IMR-90 (cell line): ENCODE results near the gene C1QTNF1. TPM values are rescaled to one million over a fixed set of nuclear protein-coding genes. Genes with fewer than 3 reads are reported as not detected.
A peak's percentile ranks its signal among the peaks of the same experiment; 100 is the strongest.

Experiments
- ATAC-seq: fragments of 200-7000 bp; cut with Tn5 transposase; 2 replicates; pipeline ENCODE4 v1.9.1; 2020; ENCODE audit warnings: low read depth, mild to moderate bottlenecking, moderate library complexity
- BruUV-seq: library from RNA; stranded (reverse); fragments of 400-500 nt; replicated peaks from 2 replicates; lab custom pipeline; 2021; lab: Mats Ljungman, UMichigan
- CTCF ChIA-PET: fragments of 300-600 bp; formaldehyde crosslinking; extraction: SDS; loops from one replicate; lab custom pipeline; 2021; ENCODE audit warnings: antibody characterized with exemption; lab: Yijun Ruan, JAX
- POLR2A ChIA-PET: fragments of 300-600 bp; sonication (Branson Sonifier 250); formaldehyde crosslinking; loops from one replicate; lab custom pipeline; 2022; ENCODE audit warnings: antibody characterized with exemption; ENCODE audit not compliant: unreplicated experiment; lab: Charles Lee
- DNase-seq: peaks from one replicate; pipeline ENCODE4 v3.0.0; 2013
- H2AFZ ChIP-seq: replicated peaks from 2 replicates; pipeline ENCODE3; 2013; ENCODE audit warnings: low read length, mild to moderate bottlenecking; ENCODE audit not compliant: poor library complexity
- H2AK5ac ChIP-seq: 2 replicates; pipeline ENCODE4 v1.6.1; 2013; ENCODE audit warnings: low read depth, low read length, inconsistent platforms
- H2AK9ac ChIP-seq: replicated peaks from 2 replicates; pipeline ENCODE3; 2013; ENCODE audit warnings: mild to moderate bottlenecking, low read depth, low read length, moderate library complexity; ENCODE audit not compliant: poor library complexity
- H2BK120ac ChIP-seq: 2 replicates; pipeline ENCODE4 v1.6.1; 2013; ENCODE audit warnings: low read depth, low read length, inconsistent platforms
- H2BK15ac ChIP-seq: 3 replicates; pipeline ENCODE4 v1.6.1; 2013; ENCODE audit warnings: low read depth, low read length, inconsistent platforms
- H2BK20ac ChIP-seq: 2 replicates; pipeline ENCODE4 v1.6.1; 2013; ENCODE audit warnings: low read depth, mild to moderate bottlenecking, inconsistent platforms, low read length, moderate library complexity
- H2BK5ac ChIP-seq: 2 replicates; pipeline ENCODE4 v1.6.1; 2013; ENCODE audit warnings: mild to moderate bottlenecking, low read depth, low read length, inconsistent platforms; ENCODE audit not compliant: poor library complexity, severe bottlenecking
- H3K14ac ChIP-seq: replicated peaks from 2 replicates; pipeline ENCODE4 v1.6.1; 2013; ENCODE audit warnings: low read depth, low read length, inconsistent platforms
- H3K18ac ChIP-seq: 2 replicates; pipeline ENCODE4 v1.6.1; 2013; ENCODE audit warnings: low read depth, low read length, control low read depth
- H3K23ac ChIP-seq: 2 replicates; pipeline ENCODE4 v1.6.1; 2013; ENCODE audit warnings: low read depth, low read length, inconsistent platforms
- H3K27ac ChIP-seq: 2 replicates; pipeline ENCODE4 v1.5.1; 2013; ENCODE audit warnings: mild to moderate bottlenecking, control low read depth, low read length; ENCODE audit not compliant: insufficient read depth
- H3K27me3 ChIP-seq: 2 replicates; pipeline ENCODE4 v1.6.1; 2013; ENCODE audit warnings: low read length; ENCODE audit not compliant: control insufficient read depth, insufficient read depth
- H3K36me3 ChIP-seq: 2 replicates; pipeline ENCODE4 v1.6.1; 2013; ENCODE audit warnings: low read length, mixed read lengths; ENCODE audit not compliant: control insufficient read depth, insufficient read depth
- H3K4ac ChIP-seq: 2 replicates; pipeline ENCODE4 v1.6.1; 2013; ENCODE audit warnings: low read depth, low read length, inconsistent platforms
- H3K4me1 ChIP-seq: 2 replicates; pipeline ENCODE4 v1.6.1; 2013; ENCODE audit warnings: low read length, mixed read lengths; ENCODE audit not compliant: control insufficient read depth, insufficient read depth
- H3K4me2 ChIP-seq: 2 replicates; pipeline ENCODE4 v1.6.1; 2013; ENCODE audit warnings: low read depth, mild to moderate bottlenecking, control low read depth, low read length, moderate library complexity
- H3K4me3 ChIP-seq: 2 replicates; pipeline ENCODE4 v1.5.1; 2013; ENCODE audit warnings: low read depth, mild to moderate bottlenecking, control low read depth, low read length, moderate library complexity; ENCODE audit not compliant: insufficient read depth
- H3K56ac ChIP-seq: 2 replicates; pipeline ENCODE4 v1.6.1; 2013; ENCODE audit warnings: low read length, inconsistent platforms; ENCODE audit not compliant: insufficient read depth; ENCODE audit errors: extremely low read depth
- H3K79me1 ChIP-seq, 2 experiments: 2 replicates each; pipeline ENCODE4 v1.6.1; 2013; ENCODE audit warnings: low read length in 2 of 2, inconsistent platforms in 1 of 2, low read depth in 1 of 2
- H3K9ac ChIP-seq: 2 replicates; pipeline ENCODE4 v1.6.1; 2013; ENCODE audit warnings: low read depth, low read length, control low read depth
- H3K9me1 ChIP-seq: 2 replicates; pipeline ENCODE4 v1.6.1; 2013; ENCODE audit warnings: low read length, inconsistent platforms; ENCODE audit not compliant: insufficient read depth
- H3K9me3 ChIP-seq: 2 replicates; pipeline ENCODE4 v1.6.1; 2013; ENCODE audit warnings: low read length; ENCODE audit not compliant: control insufficient read depth, insufficient read depth
- H4K20me1 ChIP-seq: 2 replicates; pipeline ENCODE4 v1.6.1; 2013; ENCODE audit warnings: low read length, inconsistent platforms; ENCODE audit not compliant: insufficient read depth
- H4K5ac ChIP-seq: 2 replicates; pipeline ENCODE4 v1.6.1; 2013; ENCODE audit warnings: mild to moderate bottlenecking, low read depth, low read length, control low read depth
- H4K8ac ChIP-seq, 2 experiments: 2 replicates each; pipeline ENCODE4 v1.6.1; 2013; ENCODE audit warnings: low read depth in 2 of 2, low read length in 2 of 2, control low read depth in 1 of 2, inconsistent platforms in 1 of 2
- H4K91ac ChIP-seq: 2 replicates; pipeline ENCODE4 v1.6.1; 2013; ENCODE audit warnings: low read depth, low read length, inconsistent platforms; ENCODE audit not compliant: insufficient read depth
- CEBPB ChIP-seq: IDR thresholded peaks from 2 replicates; pipeline ENCODE4 v1.6.1; 2012; ENCODE audit warnings: low read depth, low read length, improper control_type of control experiment
- CHD1 ChIP-seq: IDR thresholded peaks from 2 replicates; pipeline ENCODE4 v1.6.1; 2012; ENCODE audit warnings: low read depth, low read length, improper control_type of control experiment
- CTCF ChIP-seq: conservative IDR thresholded peaks from 2 replicates; pipeline ENCODE4 v1.5.1; 2012; ENCODE audit warnings: mild to moderate bottlenecking, low read depth, low read length, improper control_type of control experiment
- FOS ChIP-seq: fragments of 150-350 bp; IDR thresholded peaks from 2 replicates; pipeline ENCODE4 v1.6.1; 2016; ENCODE audit warnings: low read depth, low read length
- MAFK ChIP-seq: IDR thresholded peaks from 2 replicates; pipeline ENCODE4 v1.6.1; 2012; ENCODE audit warnings: low read depth, low read length, improper control_type of control experiment
- MAZ ChIP-seq: IDR thresholded peaks from 2 replicates; pipeline ENCODE4 v1.6.1; 2012; ENCODE audit warnings: low read depth, mild to moderate bottlenecking, low read length, improper control_type of control experiment, moderate library complexity, borderline replicate concordance
- MXI1 ChIP-seq: IDR thresholded peaks from 2 replicates; pipeline ENCODE4 v1.6.1; 2012; ENCODE audit warnings: low read depth, mild to moderate bottlenecking, low read length, moderate library complexity, borderline replicate concordance
- NFE2L2 ChIP-seq: fragments of 150-350 bp; IDR thresholded peaks from 2 replicates; pipeline ENCODE4 v1.6.1; 2016; ENCODE audit warnings: low read depth, mild to moderate bottlenecking, low read length
- POLR2A ChIP-seq: IDR thresholded peaks from 2 replicates; pipeline ENCODE4 v1.6.1; 2012; ENCODE audit warnings: mild to moderate bottlenecking, low read depth, low read length
- RAD21 ChIP-seq: IDR thresholded peaks from 2 replicates; pipeline ENCODE4 v1.6.1; 2012; ENCODE audit warnings: low read length, improper control_type of control experiment
- RCOR1 ChIP-seq: IDR thresholded peaks from 2 replicates; pipeline ENCODE4 v1.6.1; 2012; ENCODE audit warnings: mild to moderate bottlenecking, low read length, improper control_type of control experiment; ENCODE audit not compliant: insufficient replicate concordance
- RFX5 ChIP-seq: IDR thresholded peaks from 2 replicates; pipeline ENCODE4 v1.8.0; 2012; ENCODE audit warnings: low read depth, mild to moderate bottlenecking, low read length, moderate library complexity
- SMC3 ChIP-seq: fragments of 150-350 bp; IDR thresholded peaks from 2 replicates; pipeline ENCODE4 v1.6.1; 2016; ENCODE audit warnings: low read depth, mild to moderate bottlenecking, antibody characterized with exemption, low read length, moderate library complexity
- USF2 ChIP-seq: fragments of 150-350 bp; IDR thresholded peaks from 2 replicates; pipeline ENCODE4 v1.6.1; 2017; ENCODE audit warnings: mild to moderate bottlenecking, antibody characterized with exemption, low read length, low read depth
- WGBS, 2 experiments: methylation state at CpG; one replicate each; pipeline versions ENCODE4 v1.1.5 to v1.1.7; 2013; ENCODE audit warnings: missing lambda C conversion rate in 2 of 2; ENCODE audit not compliant: insufficient read length in 1 of 2; ENCODE audit errors: extremely low coverage in 2 of 2; 5-methylcytosine and 5-hydroxymethylcytosine counted together
- dilution Hi-C: fragments of 300-500 bp; cut with HindIII; formaldehyde crosslinking; loops from one replicate; pipeline ENCODE4 v1.14.3; 2018; ENCODE audit warnings: low sequenced_read_pairs; ENCODE audit not compliant: unreplicated experiment
- in situ Hi-C: fragments of 300-500 bp; cut with MboI; formaldehyde crosslinking; loops from 3 replicates; pipeline ENCODE4 v1.14.3; 2019; ENCODE audit warnings: low sequenced_read_pairs, inconsistent platforms, mixed read lengths
- intact Hi-C: fragments of 100-400 bp; cut with micrococcal nuclease; formaldehyde crosslinking; loops from 2 replicates; pipeline ENCODE4 v1.10.0; 2022
- polyA plus RNA-seq, 3 experiments: library from polyadenylated mRNA; depleted of rRNA; stranded (reverse); fragments of >200 nt; gene quantifications; 2 replicates each; pipeline ENCODE4 v1.2.3, GENCODE V29; 2012; ENCODE audit warnings: low replicate concordance in 1 of 3
- total RNA-seq: library from RNA; depleted of rRNA; stranded (reverse); fragments of >200 nt; gene quantifications from 2 replicates; pipeline ENCODE4 v1.2.3, GENCODE V29; 2012

The C1QTNF1 gene
- total and polyA plus RNA-seq, 2 of the 4 experiments (the other 2 are of a cell fraction), result 3.4 to 8.4 TPM

- no peak for TF ChIP-seq CTCF
Measured at GRCh38 chr17:79062691-79063090, 38.7 kb downstream of the C1QTNF1 start (continued).

- no peak overlapping the region for H3K4me2 ChIP-seq
- H2BK15ac ChIP-seq, result no peak overlapping the region
- POLR2A ChIA-PET, result no interaction called here
- CTCF ChIA-PET, result no interaction called here
- dilution Hi-C loops, result no loop called here
- H3K14ac ChIP-seq, result no peak overlapping the region
- no peak overlapping the region for H3K23ac ChIP-seq
- peaks cover 15% of the 10 kb centered on the region for H3K27me3 ChIP-seq
- no peak overlapping the region for H4K8ac ChIP-seq
- H3K9ac ChIP-seq, result no peak overlapping the region
- DNase-seq (no peak), ATAC-seq (no peak)
- intact Hi-C loops, result no loop called here
- H3K56ac ChIP-seq, result no peak overlapping the region
- H2AK5ac ChIP-seq, result no peak overlapping the region
- H4K5ac ChIP-seq, result no peak overlapping the region
- no peaks in the 10 kb centered on the region for H4K20me1 ChIP-seq
- BruUV-seq, result no TSS peak
- H3K9me1 ChIP-seq, result no peaks in the 10 kb centered on the region
- H2BK120ac ChIP-seq, result no peak overlapping the region
- H3K27ac ChIP-seq, result no peak overlapping the region
- no peak overlapping the region for H2BK5ac ChIP-seq
- H3K9me3 ChIP-seq, result no peaks in the 10 kb centered on the region
- no peak overlapping the region for H2BK20ac ChIP-seq
- no peak overlapping the region for H3K18ac ChIP-seq
- no peak overlapping the region for H3K4me3 ChIP-seq
- no peaks in the 10 kb centered on the region for H3K36me3 ChIP-seq
- in situ Hi-C loops, result no loop called here
- H3K79me1 ChIP-seq, result no peaks in the 10 kb centered on the region
- peak overlapping the region; percentile 43 for H2AFZ ChIP-seq
- 52% methylated on average over 4 of the region's 4 CpGs; no CpG with 5 or more reads in 1 of the 2 experiments for WGBS, 2 experiments
- no peaks in the 10 kb centered on the region for H3K4me1 ChIP-seq
- H2AK9ac ChIP-seq, result no peak overlapping the region
- H3K4ac ChIP-seq, result no peak overlapping the region
- no peak overlapping the region for H4K91ac ChIP-seq
- TF ChIP-seq POLR2A (no peak), SMC3 (no peak), FOS (no peak), RAD21 (no peak), CHD1 (no peak), MXI1 (no peak), CTCF (no peak), NFE2L2 (no peak), RFX5 (no peak), RCOR1 (no peak), MAFK (no peak), USF2 (no peak), CEBPB (no peak), MAZ (no peak)
Measured at GRCh38 chr17:79064026-79064425, 40.1 kb downstream of the C1QTNF1 start.
